GM04503 (cell line): ENCODE data around the gene CREBRF.
"Not testable (repeated sequence)": the region's sequence is repeated elsewhere in the genome, so short reads cannot be mapped to it uniquely, and the experiment has no call there.

Source experiments
- DNase-seq: peaks from one replicate; pipeline ENCODE4 v3.0.0-alpha.2; 2012; ENCODE audit warnings: low read depth

The CREBRF gene, protein sequence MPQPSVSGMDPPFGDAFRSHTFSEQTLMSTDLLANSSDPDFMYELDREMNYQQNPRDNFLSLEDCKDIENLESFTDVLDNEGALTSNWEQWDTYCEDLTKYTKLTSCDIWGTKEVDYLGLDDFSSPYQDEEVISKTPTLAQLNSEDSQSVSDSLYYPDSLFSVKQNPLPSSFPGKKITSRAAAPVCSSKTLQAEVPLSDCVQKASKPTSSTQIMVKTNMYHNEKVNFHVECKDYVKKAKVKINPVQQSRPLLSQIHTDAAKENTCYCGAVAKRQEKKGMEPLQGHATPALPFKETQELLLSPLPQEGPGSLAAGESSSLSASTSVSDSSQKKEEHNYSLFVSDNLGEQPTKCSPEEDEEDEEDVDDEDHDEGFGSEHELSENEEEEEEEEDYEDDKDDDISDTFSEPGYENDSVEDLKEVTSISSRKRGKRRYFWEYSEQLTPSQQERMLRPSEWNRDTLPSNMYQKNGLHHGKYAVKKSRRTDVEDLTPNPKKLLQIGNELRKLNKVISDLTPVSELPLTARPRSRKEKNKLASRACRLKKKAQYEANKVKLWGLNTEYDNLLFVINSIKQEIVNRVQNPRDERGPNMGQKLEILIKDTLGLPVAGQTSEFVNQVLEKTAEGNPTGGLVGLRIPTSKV

DNA sequence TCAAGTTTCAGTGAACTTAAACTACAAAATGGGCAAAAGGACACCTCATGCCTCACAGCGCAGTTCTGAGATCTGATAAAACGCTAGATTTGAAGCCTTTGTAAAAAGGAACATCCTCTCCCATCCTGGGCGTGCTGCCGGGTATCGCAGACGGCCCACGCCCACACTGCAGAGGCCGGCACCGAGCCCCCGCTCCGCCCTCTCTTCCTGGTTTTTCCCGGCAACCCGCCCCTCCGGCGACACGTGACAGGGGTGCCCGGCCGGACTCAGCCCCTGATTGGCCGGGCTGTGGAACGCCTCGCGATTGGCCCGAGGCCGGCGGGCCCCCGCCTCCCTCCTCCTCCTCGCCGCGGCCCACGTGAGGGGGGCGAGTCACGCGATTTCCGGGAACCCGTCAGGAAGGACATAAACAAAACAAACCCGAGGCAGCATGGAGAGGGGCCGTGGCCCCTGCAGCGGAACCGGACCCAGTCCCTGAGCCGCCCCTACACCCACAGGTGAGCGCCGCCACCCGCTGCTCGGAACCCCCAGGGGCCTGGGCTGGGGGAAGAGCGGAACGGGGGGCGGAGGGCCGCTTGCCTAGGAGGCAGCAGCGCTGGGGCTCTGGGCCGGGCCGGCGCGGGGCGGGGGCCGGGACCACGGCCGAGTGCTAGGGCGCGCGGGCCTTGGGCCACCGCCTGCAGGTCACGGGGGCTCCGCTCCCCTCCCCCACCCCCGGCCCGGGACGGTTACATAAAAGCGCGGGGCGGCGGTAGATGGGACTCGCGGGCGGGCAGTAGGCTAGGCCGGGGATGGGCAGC is at the start of gene CREBRF:
Gene CREBRF, plus strand, starts transcription at position 370 of the 800 bp plus-strand sequence. CDS start 24,424 bp downstream, outside the sequence.
- DNase-seq, result peak; percentile 73

DNA sequence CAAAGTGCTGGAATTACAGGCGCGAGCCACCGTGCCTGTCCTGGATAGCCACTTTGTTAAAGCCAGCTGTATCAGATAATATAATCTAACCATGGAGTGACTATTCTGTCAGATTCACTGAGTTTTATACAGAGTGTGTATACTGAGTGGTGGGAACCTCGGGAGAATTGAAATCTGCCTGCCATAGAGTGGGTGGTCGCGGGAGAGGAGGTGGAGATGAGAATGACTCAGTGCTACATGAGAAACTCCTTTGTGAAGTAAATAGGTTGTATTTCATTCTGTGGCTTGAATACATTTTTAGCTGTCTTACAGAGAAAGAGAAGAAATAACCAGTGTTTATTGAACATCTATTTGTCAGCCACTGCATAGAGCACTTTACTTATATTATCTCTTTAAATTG is 46.1 kb upstream of the CREBRF start:
- no peak for DNase-seq

DNA sequence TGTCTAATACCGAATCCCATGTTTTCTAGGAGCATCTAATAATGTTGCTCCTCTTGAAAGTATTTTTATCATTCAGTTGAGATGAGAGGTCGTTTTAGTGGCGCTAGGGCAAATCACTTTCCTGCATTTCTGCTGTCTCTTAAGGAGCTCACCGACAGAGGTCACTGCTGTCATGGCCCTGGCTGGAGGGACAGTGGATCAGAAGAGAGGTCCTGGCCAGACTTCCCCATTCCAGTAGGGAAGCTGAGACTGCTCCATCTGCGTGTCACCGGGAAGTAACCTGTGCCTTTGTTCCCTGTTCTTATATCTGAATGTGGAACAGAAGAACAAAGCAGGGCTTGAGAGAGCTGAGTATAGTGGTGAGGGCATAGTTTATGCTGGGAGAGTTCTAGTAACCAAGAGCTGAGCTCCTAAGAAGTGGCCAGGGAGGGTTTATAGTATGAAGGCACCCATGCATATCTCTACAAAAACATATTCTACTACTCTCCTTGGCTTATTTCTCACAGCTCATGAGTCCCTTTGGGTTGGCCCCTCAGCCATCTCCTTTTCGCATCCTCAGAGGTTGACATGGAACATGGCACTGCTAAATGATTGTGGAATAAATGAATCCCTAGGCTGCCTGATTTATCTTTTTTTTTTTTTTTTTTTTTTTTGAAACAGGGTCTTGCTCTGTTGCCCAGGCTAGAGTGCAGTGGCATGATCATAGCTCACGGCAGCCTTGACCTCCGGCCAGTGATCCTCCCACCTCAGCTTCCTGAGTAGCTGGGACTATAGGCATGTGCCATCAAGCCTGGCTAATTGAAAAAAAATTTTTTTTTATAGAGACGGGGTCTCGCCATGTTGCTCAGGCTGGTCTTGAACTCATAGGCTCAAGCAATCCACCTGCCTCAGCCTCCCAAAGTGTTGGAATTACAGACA is 45.3 kb upstream of the CREBRF start:
- DNase-seq, result no peak

DNA sequence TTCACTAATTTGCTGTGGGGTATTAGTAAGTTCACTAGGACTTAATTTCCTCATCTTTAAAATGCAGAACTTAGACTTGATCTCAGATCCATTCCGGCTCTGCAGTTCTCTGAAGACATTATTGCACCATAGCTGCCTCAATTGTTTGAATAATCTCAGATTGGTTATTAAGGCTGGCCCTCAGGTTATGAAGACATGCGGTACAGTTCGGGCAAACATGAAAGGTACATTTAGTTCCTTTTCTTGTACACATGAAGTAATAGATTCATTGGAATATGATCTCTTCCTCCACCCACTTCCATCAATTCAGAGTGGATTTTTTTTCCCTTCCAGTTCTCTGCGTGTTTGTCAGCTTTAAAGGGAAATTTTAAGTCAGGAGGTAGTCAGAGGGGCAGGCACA is 44.6 kb upstream of the CREBRF start:
- no peak for DNase-seq

DNA sequence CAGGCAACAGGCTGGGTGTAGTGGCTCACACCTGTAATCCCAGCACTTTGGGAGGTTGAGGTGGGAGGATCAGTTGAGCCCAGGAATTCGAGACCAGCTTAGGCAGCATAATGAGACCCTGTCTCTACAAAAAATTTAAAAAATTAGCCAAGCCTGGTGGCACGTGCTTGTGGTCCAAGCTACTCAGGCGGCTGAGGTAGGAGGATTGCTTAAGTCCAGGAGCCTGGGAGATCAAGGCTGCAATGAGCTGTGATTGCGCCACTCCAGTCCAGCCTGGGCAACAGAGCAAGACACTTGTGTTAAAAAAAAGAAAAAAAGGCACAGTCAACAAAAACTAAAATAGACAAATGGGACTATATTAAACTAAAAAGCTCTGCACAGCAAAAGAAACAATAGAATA is 43.3 kb upstream of the CREBRF start:
- no peak for DNase-seq

- DNase-seq, result no peak
Observed at GRCh38 chr5:173014671-173015070, 41.5 kb upstream of the CREBRF start.

- no peak for DNase-seq
Observed at GRCh38 chr5:173015192-173015591, 41.0 kb upstream of the CREBRF start.

DNA sequence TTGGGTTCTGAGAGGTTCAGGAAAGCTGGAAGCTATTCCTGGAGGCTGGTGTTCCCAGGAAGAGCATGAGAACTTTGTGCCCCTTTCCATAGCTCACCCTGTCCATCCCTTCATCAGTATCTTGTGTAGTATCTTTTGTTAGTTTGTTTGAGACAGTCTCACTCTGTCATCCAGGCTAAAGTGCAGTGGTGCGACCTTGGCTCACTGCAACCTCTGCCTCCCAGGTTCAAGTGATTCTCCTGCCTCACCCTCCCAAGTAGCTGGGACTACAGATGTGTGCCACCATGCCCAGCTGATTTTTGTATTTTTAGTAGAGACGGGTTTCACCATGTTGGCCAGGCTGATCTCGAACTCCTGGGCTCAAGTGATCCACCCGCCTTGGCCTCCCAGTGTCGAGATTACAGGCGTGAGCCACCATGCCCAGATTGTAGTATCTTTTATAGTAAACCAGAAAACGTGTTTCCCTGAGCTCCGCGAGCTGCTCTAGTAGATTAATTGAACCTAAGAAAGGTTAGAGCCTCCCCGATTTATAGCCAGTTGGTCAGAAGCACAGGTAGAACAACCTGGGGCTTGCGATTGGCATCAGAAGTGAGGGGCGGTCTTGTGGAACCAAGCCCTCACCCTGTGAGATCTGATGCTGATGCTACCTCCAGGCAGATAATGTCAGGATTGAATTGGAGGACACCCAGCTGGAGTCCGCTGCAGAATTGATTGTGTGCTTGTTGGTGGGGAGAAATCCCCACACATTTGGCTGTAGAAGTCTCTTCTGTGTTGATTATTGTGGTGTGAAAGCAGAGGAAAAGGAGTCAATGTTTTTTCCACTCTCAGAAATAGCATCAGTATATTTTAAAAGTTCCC is 40.3 kb upstream of the CREBRF start:
- DNase-seq, result no peak

GRCh38 chr5:173016598-173017046 is 39.5 kb upstream of the CREBRF start:
- peak; percentile 44 for DNase-seq

DNA sequence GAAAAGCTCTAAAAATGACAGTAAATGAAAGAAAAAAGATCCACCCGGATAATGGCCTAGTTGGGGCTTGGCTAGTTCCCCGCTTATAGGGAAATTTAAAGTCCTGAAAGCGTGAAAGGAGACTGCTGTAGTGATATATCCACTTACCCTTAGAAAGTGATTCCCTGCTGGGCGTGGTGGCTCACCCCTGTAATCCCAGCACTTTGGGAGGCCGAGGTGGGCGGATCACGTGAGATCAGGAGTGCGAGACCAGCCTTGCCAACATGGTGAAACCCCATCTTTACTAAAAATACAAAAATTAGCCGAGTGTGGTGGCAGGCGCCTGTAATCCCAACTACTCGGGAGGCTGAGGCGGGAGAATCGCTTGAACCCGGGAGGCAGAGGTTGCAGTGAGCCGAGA is 39.1 kb upstream of the CREBRF start:
- not testable (repeated sequence) for DNase-seq

DNA sequence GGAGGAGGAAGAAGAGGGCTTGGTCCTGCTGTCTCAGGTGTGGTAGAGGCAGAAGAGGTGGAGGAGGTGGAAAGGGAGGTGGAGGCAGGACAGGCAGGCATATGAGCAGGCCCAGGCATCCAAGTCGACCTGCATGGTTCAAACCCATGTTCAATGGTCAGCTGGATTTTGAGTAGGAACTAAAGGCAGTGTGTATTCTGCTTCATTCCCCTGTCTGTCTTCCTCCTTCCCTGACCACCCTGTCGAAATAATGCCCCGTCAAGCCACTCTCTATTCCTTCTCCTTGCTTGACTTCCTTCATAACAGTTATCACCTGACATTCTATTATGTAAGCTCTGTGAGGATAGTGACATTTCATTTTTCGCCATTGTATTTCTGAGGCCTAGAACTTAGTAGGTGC is 37.8 kb upstream of the CREBRF start:
- no peak for DNase-seq

DNA sequence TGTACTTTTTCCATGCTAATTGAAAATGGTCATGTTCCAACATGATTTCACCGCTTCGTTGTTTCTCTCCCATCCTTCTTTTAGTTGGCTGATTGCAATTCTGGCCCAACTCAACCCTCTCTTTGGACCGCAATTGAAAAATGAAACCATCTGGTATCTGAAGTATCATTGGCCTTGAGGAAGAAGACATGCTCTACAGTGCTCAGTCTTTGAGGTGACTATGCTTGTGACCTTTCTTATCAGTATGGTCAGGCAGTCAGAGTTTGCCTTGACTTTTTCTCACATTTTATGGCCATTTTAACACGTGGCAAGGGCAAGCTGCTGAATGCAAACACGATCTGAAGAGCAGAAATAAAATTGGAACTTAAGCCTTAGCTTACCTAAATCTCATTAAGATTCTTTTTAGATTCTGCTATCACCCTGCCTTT is 36.0 kb upstream of the CREBRF start:
- no peak for DNase-seq

- DNase-seq, result no peak
Observed at GRCh38 chr5:173020643-173021042, 35.5 kb upstream of the CREBRF start.

DNA sequence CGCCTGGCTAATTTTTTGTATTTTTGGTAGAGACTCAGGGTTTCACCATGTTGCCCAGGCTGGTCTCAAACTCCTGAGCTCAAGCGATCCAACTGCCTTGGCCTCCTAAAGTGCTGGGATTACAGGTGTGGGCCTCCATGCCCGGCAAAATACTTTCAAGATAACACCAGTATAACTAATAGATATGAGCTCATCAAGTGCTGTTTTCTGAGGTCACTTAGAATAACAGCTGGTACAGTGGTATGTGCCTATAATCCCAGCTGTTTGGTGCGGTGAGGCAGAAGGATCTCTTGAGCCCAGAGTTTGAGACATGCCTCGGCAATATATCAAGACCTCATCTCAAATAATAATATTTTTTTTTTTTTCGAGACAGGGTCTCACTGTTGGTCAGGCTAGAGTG is 30.5 kb upstream of the CREBRF start:
- no peak for DNase-seq

- no peak for DNase-seq
Observed at GRCh38 chr5:173027905-173028304, 28.2 kb upstream of the CREBRF start.

DNA sequence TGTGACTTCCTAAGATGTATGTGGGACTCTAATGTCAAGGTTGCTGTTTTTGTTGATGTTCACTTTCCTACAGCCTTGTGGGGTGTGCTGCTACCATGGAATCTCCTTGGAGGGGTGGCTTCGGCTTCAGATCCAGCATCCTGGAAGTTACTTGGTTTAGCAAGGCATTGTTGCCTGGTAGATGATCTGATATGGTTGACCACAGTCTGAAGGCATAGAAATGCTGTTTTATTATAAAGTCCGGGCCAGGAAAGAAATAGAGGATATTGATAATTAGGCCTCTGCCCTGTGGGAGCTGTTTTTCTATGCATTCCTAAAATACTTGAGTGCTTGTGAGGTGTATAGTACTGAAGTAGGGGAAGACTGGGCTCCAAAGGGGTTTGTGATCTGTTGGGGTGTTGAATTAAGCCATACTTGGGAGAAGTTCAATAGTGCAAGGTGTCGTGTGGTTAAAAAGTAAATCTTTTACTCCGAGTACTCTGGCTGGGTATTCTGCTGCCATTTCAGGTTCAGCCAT is 27.3 kb upstream of the CREBRF start:
- no peak for DNase-seq

DNA sequence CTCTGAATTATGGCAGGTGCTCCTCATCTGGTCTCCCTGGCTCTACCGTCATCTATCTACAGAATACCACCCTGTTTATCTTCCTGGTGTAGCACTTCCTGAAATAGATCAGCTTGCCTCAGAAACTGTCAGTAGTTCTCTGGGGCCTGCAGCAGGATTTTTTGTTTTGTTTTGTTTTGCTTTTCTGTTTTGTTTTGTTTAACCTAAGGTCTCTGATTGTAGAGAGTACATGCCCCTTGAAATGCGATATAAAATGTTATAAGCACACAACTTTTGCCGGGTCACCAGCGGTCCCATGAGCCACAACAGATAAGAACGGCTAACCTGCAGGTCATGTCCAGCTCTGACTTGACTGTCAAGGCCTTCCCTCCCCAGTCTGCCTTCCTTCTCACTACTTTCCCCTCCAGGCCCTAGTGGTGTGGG is 26.6 kb upstream of the CREBRF start:
- no peak for DNase-seq

GRCh38 chr5:173032096-173032495 is 24.1 kb upstream of the CREBRF start:
- DNase-seq, result not testable (repeated sequence)

DNA sequence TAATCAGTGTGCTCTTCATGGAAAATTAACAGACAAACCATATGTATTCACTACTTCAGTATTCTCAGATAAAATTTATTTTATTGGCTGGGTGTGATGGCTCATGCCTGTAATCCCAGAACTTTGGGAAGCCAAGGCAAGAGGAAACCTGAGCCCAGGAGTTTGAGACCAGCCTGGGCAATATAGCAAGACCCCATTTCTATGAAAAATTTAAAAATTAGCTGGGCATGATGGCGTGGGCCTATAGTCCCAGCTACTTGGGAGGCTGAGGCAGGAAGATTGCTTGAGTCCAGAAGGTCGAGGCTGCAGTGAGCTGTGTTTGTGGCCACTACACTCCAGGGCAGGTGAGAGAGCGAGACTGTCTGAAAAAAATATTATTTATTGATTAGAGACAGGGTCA is 23.4 kb upstream of the CREBRF start:
- DNase-seq, result no peak

GRCh38 chr5:173033923-173034322 is 22.2 kb upstream of the CREBRF start:
- no peak for DNase-seq
